PC-3 (cell line): ENCODE measurements around the gene RNF150.

ENCODE experiments used
- CTCF ChIP-seq: fragments of 300-600 bp; sonication (generic); conservative IDR thresholded peaks from 2 replicates; pipeline ENCODE4 v1.5.1; 2017; ENCODE audit warnings: antibody characterized with exemption, low read depth, mild to moderate bottlenecking, low read length
- EZH2phosphoT487 ChIP-seq: fragments of 300-600 bp; sonication (generic); IDR thresholded peaks from 2 replicates; pipeline ENCODE4 v1.6.1; 2018; ENCODE audit warnings: mild to moderate bottlenecking, antibody characterized with exemption, low read length, borderline replicate concordance

DNA sequence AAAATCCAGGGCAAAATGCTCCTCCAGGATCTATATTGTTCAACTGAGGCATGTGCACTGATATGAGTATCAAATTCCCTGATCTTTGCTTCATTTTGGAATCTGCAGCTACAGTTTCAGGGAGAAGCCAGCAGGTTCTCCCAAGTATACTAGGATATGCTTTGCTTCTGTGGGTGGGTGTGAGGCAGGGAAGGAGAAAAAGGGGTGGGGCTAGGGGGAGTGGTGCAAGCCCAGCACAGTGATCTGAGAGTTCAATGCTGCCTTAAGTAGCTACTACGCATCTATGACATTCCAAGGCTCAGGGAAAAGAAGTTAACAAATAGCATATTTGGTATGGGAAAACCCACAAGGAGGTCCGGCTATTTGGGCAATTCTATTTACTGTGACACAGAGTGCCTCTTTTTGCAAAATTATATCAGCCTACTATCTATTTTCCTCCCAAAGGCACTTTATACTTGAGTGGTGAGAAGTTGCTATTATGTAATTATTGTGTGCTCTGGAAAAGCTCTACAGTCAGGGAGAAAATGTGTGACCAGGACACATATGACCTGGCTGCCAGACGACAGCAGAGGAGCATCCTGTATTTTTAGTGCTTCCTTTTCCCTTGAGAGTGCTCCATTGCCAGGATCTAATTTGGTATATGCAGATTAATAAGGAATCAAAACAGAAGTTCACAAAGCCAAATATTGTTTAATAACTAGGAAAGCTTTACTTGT is 162.0 kb downstream of the RNF150 start:
- TF ChIP-seq EZH2phosphoT487 (no peak), CTCF (no peak)
